HEK293T (cell line): ENCODE data around the gene ANKDD1A.

Experiments used
- FOXA1 ChIP-seq: fragments of 450-650 bp; IDR thresholded peaks from 2 replicates; pipeline ENCODE4 v1.6.1; 2016; ENCODE audit warnings: mild to moderate bottlenecking
- LEF1 ChIP-seq: fragments of 450-650 bp; IDR thresholded peaks from 2 replicates; pipeline ENCODE4 v1.6.1; 2017; ENCODE audit warnings: mild to moderate bottlenecking, borderline replicate concordance
- NFRKB ChIP-seq: fragments of 450-650 bp; IDR thresholded peaks from 2 replicates; pipeline ENCODE4 v1.6.1; 2016; ENCODE audit warnings: mild to moderate bottlenecking, moderate library complexity
- SUZ12 ChIP-seq: fragments of 450-650 bp; IDR thresholded peaks from 2 replicates; pipeline ENCODE4 v1.6.1; 2016; ENCODE audit warnings: mild to moderate bottlenecking

DNA sequence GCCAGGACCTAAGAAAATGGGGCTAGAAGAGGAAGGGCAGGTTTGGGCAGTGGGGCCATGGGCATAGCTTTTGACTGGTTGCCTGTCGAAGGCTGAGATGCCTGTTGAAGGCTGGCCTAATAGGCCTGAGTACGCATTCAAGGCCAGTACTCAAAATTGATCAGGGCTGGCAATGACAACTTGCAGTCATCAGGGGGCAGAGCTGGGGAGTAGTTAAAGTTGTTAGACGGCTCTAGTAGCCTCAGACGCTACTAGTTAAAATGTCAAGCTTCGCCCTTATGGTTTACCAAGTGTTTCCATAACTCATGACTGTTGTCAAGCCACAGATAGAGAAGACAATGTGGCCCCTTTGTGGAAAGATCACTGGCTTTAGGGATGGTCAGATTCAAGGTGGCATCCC lies 49.3 kb downstream of the ANKDD1A start:
- TF ChIP-seq LEF1: no peak
- TF ChIP-seq NFRKB: no peak
- no peak for TF ChIP-seq SUZ12
- no peak for TF ChIP-seq FOXA1
